ENCODE results near the gene SWSAP1. TPM values are rescaled to one million over a fixed set of nuclear protein-coding genes. Genes with fewer than 3 reads are reported as not detected.
A peak's percentile ranks its signal among the peaks of the same experiment; 100 is the strongest.

Gene SWSAP1
- total and polyA plus RNA-seq, 9 of the 15 experiments (the other 6 are each of a cell fraction or from before 2014, with no cell fraction given) = 0.18 to 2.8 (median 1.7) TPM

DNA sequence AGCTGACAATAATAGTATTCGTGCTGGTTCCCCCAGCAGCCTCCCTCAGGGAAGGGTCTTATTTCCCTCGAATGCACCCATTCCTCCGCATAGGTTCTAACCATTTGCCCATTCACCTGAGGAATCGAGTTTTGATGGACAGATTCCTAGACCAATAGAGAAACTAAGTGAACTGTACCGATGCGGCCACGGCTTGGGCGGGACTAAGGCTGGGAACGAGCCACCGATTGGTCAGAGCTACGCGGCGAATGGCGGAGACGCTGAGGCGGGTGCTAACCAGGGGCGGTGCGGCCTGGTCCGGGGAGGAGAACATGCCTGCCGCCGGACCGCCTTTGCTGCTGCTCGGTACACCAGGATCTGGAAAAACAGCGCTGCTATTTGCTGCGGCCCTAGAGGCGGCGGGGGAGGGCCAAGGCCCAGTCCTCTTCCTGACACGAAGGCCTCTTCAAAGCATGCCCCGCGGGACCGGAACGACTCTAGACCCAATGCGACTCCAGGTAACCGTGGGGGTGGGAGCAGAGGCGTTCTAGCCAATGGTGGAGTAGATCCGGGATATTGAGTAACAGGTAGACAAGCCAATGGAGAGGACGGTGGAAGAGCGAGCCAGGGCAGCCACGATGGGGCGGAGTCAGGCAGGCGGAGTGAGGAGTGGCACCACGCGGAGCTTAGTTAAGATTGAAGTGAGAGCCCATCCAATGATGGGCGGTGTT lies at the start of gene SWSAP1 (continued):
- TF ChIP-seq STAT5A (IDR thresholded peaks at IDR 0.05; ENCODE audit: borderline replicate concordance, low read length) (no peak), PCBP2 (IDR thresholded peaks at IDR 0.05; ENCODE audit: low read depth, low read length, poor library complexity, severe bottlenecking) (no peak), ZNF696 (CRISPR knock-in tag; conservative IDR thresholded peaks at IDR 0.05) (no peak), ZFP1 (CRISPR knock-in tag; IDR thresholded peaks at IDR 0.05) (no peak), HOMEZ (CRISPR knock-in tag; IDR thresholded peaks at IDR 0.05) (no peak), ILK (tag; IDR thresholded peaks at IDR 0.05; ENCODE audit: borderline replicate concordance, low read depth) (no peak), TGIF2 (CRISPR knock-in tag; IDR thresholded peaks at IDR 0.05) (no peak), RBM25 (IDR thresholded peaks at IDR 0.05; ENCODE audit: low read depth, low read length, severe bottlenecking) (no peak), NRF1 (conservative IDR thresholded peaks at IDR 0.05 in 1 of 2, IDR thresholded peaks at IDR 0.05 in 1 of 2) (peak; percentile 77 to 81), FOXA3 (CRISPR knock-in tag; conservative IDR thresholded peaks at IDR 0.05 in 1 of 2, IDR thresholded peaks at IDR 0.05 in 1 of 2) (peak in 1 of 2 experiments; percentile 54; a peak in 1 of 4 replicates), ZBTB17 (CRISPR knock-in tag; IDR thresholded peaks at IDR 0.05) (0 out of 2 replicates have a peak, but pooled peaks have one; percentile 44), E2F3 (CRISPR knock-in tag; IDR thresholded peaks at IDR 0.05) (0 out of 2 replicates have a peak, but pooled peaks have one; percentile 41), KDM1A (IDR thresholded peaks at IDR 0.05) (no peak), ID3 (CRISPR knock-in tag; IDR thresholded peaks at IDR 0.05) (no peak), ID3 (tag; IDR thresholded peaks at IDR 0.05) (no peak; the same call in 1 of the 2 replicates), MTF1 (CRISPR knock-in tag; IDR thresholded peaks at IDR 0.05; ENCODE audit: borderline replicate concordance) (no peak), ARNT (IDR thresholded peaks at IDR 0.05) (no peak)
- TF ChIP-seq, protein P1, sequence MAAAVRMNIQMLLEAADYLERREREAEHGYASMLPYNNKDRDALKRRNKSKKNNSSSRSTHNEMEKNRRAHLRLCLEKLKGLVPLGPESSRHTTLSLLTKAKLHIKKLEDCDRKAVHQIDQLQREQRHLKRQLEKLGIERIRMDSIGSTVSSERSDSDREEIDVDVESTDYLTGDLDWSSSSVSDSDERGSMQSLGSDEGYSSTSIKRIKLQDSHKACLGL (CRISPR knock-in tag; IDR thresholded peaks at IDR 0.05; ENCODE audit: borderline replicate concordance, poor library complexity, severe bottlenecking) = no peak
